Thyroid gland (tissue), 4 donors: Measurements from ENCODE around the gene TOGARAM1. TPM values are rescaled to one million over a fixed set of nuclear protein-coding genes. Genes with fewer than 3 reads are reported as not detected.

Experiments used
- DNase-seq, 2 donors: peaks; one replicate each; pipeline ENCODE4 v3.0.0-alpha.2; 2019
- H3K27ac ChIP-seq, 3 donors: fragments of 200-600 bp; sonication (generic); 1 replicate in 2 of 3; 2 replicates in 1 of 3; pipeline ENCODE4 v1.5.1; 2016 to 2019; ENCODE audit warnings: mild to moderate bottlenecking in 1 of 3, moderate library complexity in 1 of 3
- H3K27me3 ChIP-seq: fragments of 200-600 bp; sonication (generic); one replicate; pipeline ENCODE4 v1.5.1; 2019
- H3K36me3 ChIP-seq, 2 donors: fragments of 200-600 bp; sonication (generic); one replicate each; pipeline ENCODE4 v1.5.1; 2016 to 2019
- H3K4me1 ChIP-seq, 2 donors: fragments of 200-600 bp; sonication (generic); one replicate each; pipeline ENCODE4 v1.5.1; 2017 to 2019
- H3K4me3 ChIP-seq, 3 donors: fragments of 200-600 bp; sonication (generic); replicated peaks in 1 of 3; 1 replicate in 2 of 3; 2 replicates in 1 of 3; pipeline ENCODE4 v1.5.1; 2016; ENCODE audit warnings: mild to moderate bottlenecking in 1 of 3
- H3K9me3 ChIP-seq: fragments of 200-600 bp; sonication (generic); one replicate; pipeline ENCODE4 v1.5.1; 2017
- CTCF ChIP-seq, 6 experiments: fragments of 200-600 bp in 3 of 6; fragments of 450-650 bp in 3 of 6; sonication (generic) in 3 of 6; IDR thresholded peaks; one replicate each; pipeline ENCODE4 v1.5.1; 2016 to 2019; ENCODE audit warnings: antibody characterized with exemption in 6 of 6, mild to moderate bottlenecking in 2 of 6, inconsistent platforms in 1 of 6, moderate library complexity in 1 of 6
- POLR2A ChIP-seq, 2 donors: fragments of 450-650 bp; IDR thresholded peaks; one replicate each; pipeline ENCODE4 v1.6.1; 2017; ENCODE audit warnings: antibody characterized with exemption in 2 of 2, mild to moderate bottlenecking in 2 of 2, moderate library complexity in 1 of 2
- WGBS, 2 donors: methylation state at CpG; one replicate each; pipeline ENCODE4 v1.1.5; 2017; 5-methylcytosine and 5-hydroxymethylcytosine counted together
- intact Hi-C: fragments of 100-400 bp; cut with DNase I; formaldehyde crosslinking; loops from one replicate; pipeline ENCODE4 v1.15.1; 2023
- total RNA-seq, 4 donors: library from RNA; depleted of rRNA; stranded (reverse); fragments of >200 nt; gene quantifications; one replicate each; pipeline ENCODE4 v1.2.3, GENCODE V29; 2016

TOGARAM1 gene
- total RNA-seq, 4 donors from 2014 or later = 30.3 to 54.8 (median 36.2) TPM

GRCh38 chr14:45082420-45082819 is 120.4 kb downstream of the TOGARAM1 start:
- intact Hi-C loops = loop anchor here (10.0 kb wide), 1 partner anchor 52 kb away; the partner anchor contains the start of genes FANCM and FKBP3
- WGBS, 2 donors = 90 to 92% methylated on average over 2 of the region's 2 CpGs

GRCh38 chr14:45083617-45083975 is 121.6 kb downstream of the TOGARAM1 start:
- H3K36me3 ChIP-seq = no peaks in the 10 kb centered on the region
- H3K27me3 ChIP-seq = no peaks in the 10 kb centered on the region
- no peaks in the 10 kb centered on the region for H3K9me3 ChIP-seq
- WGBS, 2 donors = 0 to 1% methylated on average over 7 to 10 of the region's 10 CpGs
- peaks cover 5 to 24% of the 10 kb centered on the region in 2 donors for H3K4me1 ChIP-seq
- intact Hi-C loops = loop anchor here (10.0 kb wide), 1 partner anchor 51 kb away; the partner anchor contains the start of genes FANCM and FKBP3
- DNase-seq = no peak
- peak overlapping the region in 2 of 3 donors; percentile 50 to 51 for H3K4me3 ChIP-seq
- TF ChIP-seq CTCF (IDR thresholded peaks at IDR 0.05) (no peak), POLR2A (IDR thresholded peaks at IDR 0.05) (no peak)
- peak overlapping the region in 2 of 3 donors; percentile 28 to 69 for H3K27ac ChIP-seq

More at GRCh38 chr14:45082420-45082819, 120.4 kb downstream of the TOGARAM1 start:
- TF ChIP-seq POLR2A (IDR thresholded peaks at IDR 0.05) (no peak), CTCF (IDR thresholded peaks at IDR 0.05) (no peak)
- DNase-seq = no peak
- H3K4me1 ChIP-seq = peaks cover 5 to 24% of the 10 kb centered on the region in 2 donors
- no peaks in the 10 kb centered on the region for H3K9me3 ChIP-seq
- H3K4me3 ChIP-seq = no peak overlapping the region
- no peaks in the 10 kb centered on the region for H3K36me3 ChIP-seq
- H3K27ac ChIP-seq = no peak overlapping the region
- H3K27me3 ChIP-seq = no peaks in the 10 kb centered on the region

- 1% methylated on average over 11 to 28 of the region's 49 CpGs for WGBS, 2 donors
- peak within 1 kb of the TSS; percentile 59 to 71 (median 69) for H3K27ac ChIP-seq
- intact Hi-C loops = loop anchor here (10.0 kb wide), 1 partner anchor 51 kb away; the partner anchor contains the start of genes FANCM and FKBP3
- H3K9me3 ChIP-seq = no peaks in the 10 kb centered on the region
- H3K4me1 ChIP-seq = peaks cover 5 to 24% of the 10 kb centered on the region in 2 donors
- H3K27me3 ChIP-seq = no peaks in the 10 kb centered on the region
- peak within 1 kb of the TSS; percentile 41 to 62 (median 50) for H3K4me3 ChIP-seq
- TF ChIP-seq CTCF (IDR thresholded peaks at IDR 0.05) = no peak
- peak; percentile 65 to 91 for TF ChIP-seq POLR2A (IDR thresholded peaks at IDR 0.05)
- peak; percentile 96 to 97 for DNase-seq
- H3K36me3 ChIP-seq = no peaks in the 10 kb centered on the region
Observed at GRCh38 chr14:45083976-45084722, 122.2 kb downstream of the TOGARAM1 start, which contains the start of gene PRPF39. Gene PRPF39 (plus strand): TSS chr14:45084116. CDS start chr14:45095240, 11,124 bp downstream.

- Histone ChIP-seq H3K4me3 (peak overlapping the region in 2 of 3 donors; percentile 50 to 62), H3K4me1 (peaks cover 5 to 26% of the 10 kb centered on the region in 2 donors), H3K27me3 (no peaks in the 10 kb centered on the region), H3K36me3 (no peaks in the 10 kb centered on the region), H3K27ac (no peak overlapping the region), H3K9me3 (no peaks in the 10 kb centered on the region)
- WGBS, 2 donors = 3% methylated on average over 4 of the region's 4 CpGs
- TF ChIP-seq POLR2A (IDR thresholded peaks at IDR 0.05) (no peak), CTCF (IDR thresholded peaks at IDR 0.05) (no peak)
- intact Hi-C loops = loop anchor here (10.0 kb wide), 1 partner anchor 50 kb away; the partner anchor contains the start of genes FANCM and FKBP3
- no peak for DNase-seq
Observed at GRCh38 chr14:45084946-45085346, 123.0 kb downstream of the TOGARAM1 start.

- no peak overlapping the region for H3K27ac ChIP-seq
- WGBS, 2 donors = 63 to 68% methylated on average over 1 of the region's 1 CpG
- H3K27me3 ChIP-seq = no peaks in the 10 kb centered on the region
- no peak for TF ChIP-seq POLR2A (IDR thresholded peaks at IDR 0.05)
- no peak for TF ChIP-seq CTCF (IDR thresholded peaks at IDR 0.05)
- no peaks in the 10 kb centered on the region for H3K36me3 ChIP-seq
- H3K4me1 ChIP-seq = peaks cover 4 to 24% of the 10 kb centered on the region in 2 donors
- DNase-seq = no peak
- H3K9me3 ChIP-seq = no peaks in the 10 kb centered on the region
- intact Hi-C loops = loop anchor here (10.0 kb wide), 1 partner anchor 45 kb away; the partner anchor contains the start of genes FANCM and FKBP3
- H3K4me3 ChIP-seq = no peak overlapping the region
Observed at GRCh38 chr14:45089813-45090212, 127.8 kb downstream of the TOGARAM1 start.
